SK-N-DZ (cell line): Measurements from ENCODE around the gene PGP.

Source experiments
- DNase-seq: peaks from one replicate; pipeline ENCODE4 v3.0.0-alpha.2; 2015; ENCODE audit warnings: low spot score

The PGP gene

GRCh38 chr16:2166263-2167067, 48.2 kb downstream of the PGP start:
- no peak for DNase-seq

- no peak for DNase-seq
Observed at GRCh38 chr16:2165861-2166260, 48.8 kb downstream of the PGP start.

- DNase-seq, result no peak
Observed at GRCh38 chr16:2163211-2163881, 51.3 kb downstream of the PGP start.

- no peak for DNase-seq
Observed at GRCh38 chr16:2162676-2163118, 51.9 kb downstream of the PGP start.

GRCh38 chr16:2161911-2162310, 52.7 kb downstream of the PGP start:
- no peak for DNase-seq
